Loucy (cell line): ENCODE results near the gene REP15.

ENCODE experiments used
- H2AFZ ChIP-seq: fragments of 200-600 bp; sonication (generic); 2 replicates; pipeline ENCODE4 v1.6.0; 2016; ENCODE audit warnings: antibody characterized with exemption, mild to moderate bottlenecking, low read length, moderate library complexity
- H3F3A ChIP-seq: fragments of 200-600 bp; 2 replicates; pipeline ENCODE4 v1.6.0; 2016; ENCODE audit warnings: antibody characterized with exemption, low read depth, mild to moderate bottlenecking
- H3K27me3 ChIP-seq: fragments of 200-600 bp; sonication (generic); 2 replicates; pipeline ENCODE4 v1.6.1; 2014; ENCODE audit warnings: low read length, mild to moderate bottlenecking; ENCODE audit not compliant: insufficient read depth, poor library complexity, severe bottlenecking
- H3K36me3 ChIP-seq: fragments of 200-600 bp; sonication (generic); 2 replicates; pipeline ENCODE4 v1.6.1; 2016; ENCODE audit warnings: low read length; ENCODE audit not compliant: insufficient read depth
- H3K4me1 ChIP-seq: fragments of 200-600 bp; sonication (generic); 2 replicates; pipeline ENCODE4 v1.5.1; 2014; ENCODE audit warnings: low read length, mild to moderate bottlenecking; ENCODE audit not compliant: insufficient read depth, poor library complexity, severe bottlenecking
- H3K4me2 ChIP-seq: fragments of 200-600 bp; sonication (generic); 2 replicates; pipeline ENCODE4 v1.6.0; 2014; ENCODE audit warnings: antibody characterized with exemption, low read length, low read depth, mild to moderate bottlenecking; ENCODE audit not compliant: poor library complexity, severe bottlenecking
- H3K4me3 ChIP-seq: fragments of 200-600 bp; sonication (generic); 2 replicates; pipeline ENCODE4 v1.5.1; 2014; ENCODE audit warnings: low read length, mild to moderate bottlenecking, mixed read lengths; ENCODE audit not compliant: poor library complexity, severe bottlenecking
- H3K79me2 ChIP-seq: fragments of 200-600 bp; sonication (generic); 2 replicates; pipeline ENCODE4 v1.6.1; 2014; ENCODE audit warnings: low read length; ENCODE audit not compliant: insufficient read depth
- H3K9ac ChIP-seq: fragments of 200-600 bp; sonication (generic); 2 replicates; pipeline ENCODE4 v1.6.0; 2014; ENCODE audit warnings: mild to moderate bottlenecking, low read depth, low read length, moderate library complexity; ENCODE audit not compliant: poor library complexity, severe bottlenecking
- H3K9me2 ChIP-seq: fragments of 200-600 bp; sonication (generic); replicated peaks from 2 replicates; pipeline ENCODE4 v1.6.1; 2016; ENCODE audit warnings: low read depth, low read length, mixed read lengths
- H3K9me3 ChIP-seq: fragments of 200-600 bp; sonication (generic); 2 replicates; pipeline ENCODE4 v1.6.1; 2014; ENCODE audit warnings: mild to moderate bottlenecking, antibody characterized with exemption, low read length, low read depth; ENCODE audit not compliant: insufficient read depth
- H4K20me1 ChIP-seq: fragments of 200-600 bp; sonication (generic); 2 replicates; pipeline ENCODE4 v1.6.0; 2014; ENCODE audit warnings: antibody characterized with exemption, low read length, mild to moderate bottlenecking; ENCODE audit not compliant: insufficient read depth, poor library complexity, severe bottlenecking
- EZH2phosphoT487 ChIP-seq: fragments of 200-600 bp; IDR thresholded peaks from 2 replicates; pipeline ENCODE4 v1.6.1; 2018; ENCODE audit warnings: antibody characterized with exemption, mild to moderate bottlenecking, moderate library complexity, borderline replicate concordance
- TF ChIP-seq, protein P1 (sequence below): fragments of 200-600 bp; sonication (generic); conservative IDR thresholded peaks from 2 replicates; pipeline ENCODE4 v1.5.1; 2014; ENCODE audit warnings: mild to moderate bottlenecking, antibody characterized with exemption, low read length

The REP15 gene, protein sequence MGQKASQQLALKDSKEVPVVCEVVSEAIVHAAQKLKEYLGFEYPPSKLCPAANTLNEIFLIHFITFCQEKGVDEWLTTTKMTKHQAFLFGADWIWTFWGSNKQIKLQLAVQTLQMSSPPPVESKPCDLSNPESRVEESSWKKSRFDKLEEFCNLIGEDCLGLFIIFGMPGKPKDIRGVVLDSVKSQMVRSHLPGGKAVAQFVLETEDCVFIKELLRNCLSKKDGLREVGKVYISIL

DNA sequence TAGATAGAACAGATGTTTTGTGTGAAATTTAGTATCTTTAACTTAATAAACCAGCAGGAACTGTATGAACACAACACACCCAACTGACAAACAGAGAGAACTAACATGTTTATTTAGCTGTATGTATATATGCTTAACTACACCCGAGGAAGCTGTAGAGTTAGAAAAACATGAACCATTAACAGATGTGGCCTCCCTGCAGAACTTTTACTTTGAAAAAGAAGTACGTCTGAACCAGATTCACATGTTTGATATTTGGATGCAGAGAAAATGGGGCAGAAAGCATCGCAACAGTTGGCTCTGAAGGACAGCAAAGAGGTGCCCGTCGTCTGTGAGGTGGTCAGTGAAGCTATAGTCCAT lies at the start of gene REP15:
Gene REP15 (plus strand): TSS at position 155 of the 360 bp plus-strand sequence. CDS start 116 bp downstream, at position 271.
- peaks cover 13% of the 10 kb centered on the region; the same call in 1 of the 2 replicates for H3K36me3 ChIP-seq
- H3K79me2 ChIP-seq, result no peaks in the 10 kb centered on the region
- no peaks in the 10 kb centered on the region for H3K27me3 ChIP-seq
- H3K9me2 ChIP-seq, result no peaks in the 10 kb centered on the region
- H3K4me3 ChIP-seq, result no peak within 1 kb of the TSS
- no peaks in the 10 kb centered on the region for H3K9me3 ChIP-seq
- TF ChIP-seq, protein P1, sequence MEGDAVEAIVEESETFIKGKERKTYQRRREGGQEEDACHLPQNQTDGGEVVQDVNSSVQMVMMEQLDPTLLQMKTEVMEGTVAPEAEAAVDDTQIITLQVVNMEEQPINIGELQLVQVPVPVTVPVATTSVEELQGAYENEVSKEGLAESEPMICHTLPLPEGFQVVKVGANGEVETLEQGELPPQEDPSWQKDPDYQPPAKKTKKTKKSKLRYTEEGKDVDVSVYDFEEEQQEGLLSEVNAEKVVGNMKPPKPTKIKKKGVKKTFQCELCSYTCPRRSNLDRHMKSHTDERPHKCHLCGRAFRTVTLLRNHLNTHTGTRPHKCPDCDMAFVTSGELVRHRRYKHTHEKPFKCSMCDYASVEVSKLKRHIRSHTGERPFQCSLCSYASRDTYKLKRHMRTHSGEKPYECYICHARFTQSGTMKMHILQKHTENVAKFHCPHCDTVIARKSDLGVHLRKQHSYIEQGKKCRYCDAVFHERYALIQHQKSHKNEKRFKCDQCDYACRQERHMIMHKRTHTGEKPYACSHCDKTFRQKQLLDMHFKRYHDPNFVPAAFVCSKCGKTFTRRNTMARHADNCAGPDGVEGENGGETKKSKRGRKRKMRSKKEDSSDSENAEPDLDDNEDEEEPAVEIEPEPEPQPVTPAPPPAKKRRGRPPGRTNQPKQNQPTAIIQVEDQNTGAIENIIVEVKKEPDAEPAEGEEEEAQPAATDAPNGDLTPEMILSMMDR, result no peak
- no peak for TF ChIP-seq EZH2phosphoT487
- no peak within 1 kb of the TSS for H3K4me2 ChIP-seq
- no peak within 1 kb of the TSS for H3K9ac ChIP-seq
- H4K20me1 ChIP-seq, result no peaks in the 10 kb centered on the region
- H3K4me1 ChIP-seq, result peaks cover 4% of the 10 kb centered on the region
- H3F3A ChIP-seq, result no peaks in the 10 kb centered on the region
- H2AFZ ChIP-seq, result no peak within 1 kb of the TSS

DNA sequence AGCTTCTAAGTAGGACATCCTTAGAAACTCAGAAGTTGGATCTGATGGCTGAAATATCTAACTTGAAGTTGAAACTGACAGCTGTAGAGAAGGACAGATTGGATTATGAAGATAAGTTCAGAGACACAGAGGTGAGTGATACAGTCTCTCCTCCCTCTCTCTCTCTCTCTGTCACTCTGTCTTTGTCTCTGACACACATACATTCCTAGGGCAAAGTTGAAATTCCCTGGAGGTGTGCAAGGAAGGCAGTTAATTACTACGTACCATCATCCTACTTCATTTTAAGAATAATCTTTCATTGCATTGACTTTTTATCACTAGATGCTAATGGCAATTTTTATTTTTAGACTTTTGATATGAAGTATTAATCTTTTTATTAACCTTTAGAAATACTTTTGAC lies 46.2 kb upstream of the REP15 start:
- H3K9me2 ChIP-seq, result no peaks in the 10 kb centered on the region
- no peaks in the 10 kb centered on the region for H3K4me1 ChIP-seq
- H3K4me3 ChIP-seq, result no peak overlapping the region
- H3K36me3 ChIP-seq, result no peaks in the 10 kb centered on the region
- TF ChIP-seq EZH2phosphoT487, result no peak
- H4K20me1 ChIP-seq, result no peaks in the 10 kb centered on the region
- no peak overlapping the region for H3K9ac ChIP-seq
- H3K79me2 ChIP-seq, result no peaks in the 10 kb centered on the region
- no peaks in the 10 kb centered on the region for H3F3A ChIP-seq
- no peaks in the 10 kb centered on the region for H3K27me3 ChIP-seq
- no peak overlapping the region for H2AFZ ChIP-seq
- no peaks in the 10 kb centered on the region for H3K9me3 ChIP-seq
- H3K4me2 ChIP-seq, result no peak overlapping the region

DNA sequence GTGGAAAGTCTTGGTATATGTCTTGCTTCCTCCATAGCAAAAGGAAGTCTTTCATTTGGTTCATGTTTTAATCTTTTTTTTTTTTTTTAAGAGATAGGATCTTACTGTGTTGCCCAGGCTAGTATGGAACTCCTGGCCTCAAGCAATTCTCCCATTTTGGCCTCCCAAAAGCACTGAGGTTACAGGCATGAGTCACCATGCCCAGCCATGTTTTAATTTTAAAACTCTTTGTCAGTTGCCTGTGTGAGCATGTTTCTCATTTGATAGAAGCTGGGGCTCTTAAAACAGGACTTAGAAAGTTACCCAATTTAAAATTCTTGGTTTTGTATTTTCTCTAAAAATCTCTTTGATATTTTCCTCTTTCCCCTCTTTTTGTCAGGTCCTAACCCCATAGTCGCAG lies 45.0 kb upstream of the REP15 start:
- H3K36me3 ChIP-seq, result no peaks in the 10 kb centered on the region
- H3F3A ChIP-seq, result no peaks in the 10 kb centered on the region
- no peak overlapping the region for H2AFZ ChIP-seq
- TF ChIP-seq, protein P1, result no peak
- no peak for TF ChIP-seq EZH2phosphoT487
- no peaks in the 10 kb centered on the region for H4K20me1 ChIP-seq
- no peaks in the 10 kb centered on the region for H3K27me3 ChIP-seq
- H3K4me3 ChIP-seq, result no peak overlapping the region
- H3K4me1 ChIP-seq, result no peaks in the 10 kb centered on the region
- no peak overlapping the region for H3K9ac ChIP-seq
- H3K4me2 ChIP-seq, result no peak overlapping the region
- no peaks in the 10 kb centered on the region for H3K9me3 ChIP-seq
- H3K79me2 ChIP-seq, result no peaks in the 10 kb centered on the region
- no peaks in the 10 kb centered on the region for H3K9me2 ChIP-seq
